Thoracic aorta (tissue), 2 donors: ENCODE data around the gene OTOP3. TPM values are rescaled to one million over a fixed set of nuclear protein-coding genes. Genes with fewer than 3 reads are reported as not detected.
A peak's percentile ranks its signal among the peaks of the same experiment; 100 is the strongest.

Source experiments
- ATAC-seq: fragments of 150-250 bp; one replicate; pipeline ENCODE4 v1.8.0; 2017; ENCODE audit warnings: low read depth; ENCODE audit not compliant: insufficient number of reproducible peaks, low FRiP score
- DNase-seq: peaks from one replicate; pipeline ENCODE4 v3.0.0-alpha.2; 2020; ENCODE audit warnings: low spot score
- H3K27ac ChIP-seq, 2 donors: fragments of 200-600 bp; sonication (generic); 1 replicate in 1 of 2; 2 replicates in 1 of 2; pipeline ENCODE4 v1.5.1; 2016; ENCODE audit warnings: mild to moderate bottlenecking in 2 of 2, moderate library complexity in 2 of 2
- H3K27me3 ChIP-seq: fragments of 200-600 bp; sonication (generic); replicated peaks from 2 replicates; pipeline ENCODE4 v1.6.0; 2016; ENCODE audit warnings: mild to moderate bottlenecking; ENCODE audit not compliant: insufficient read depth
- H3K36me3 ChIP-seq: fragments of 200-600 bp; sonication (generic); one replicate; pipeline ENCODE4 v1.5.1; 2016
- H3K4me1 ChIP-seq, 2 donors: fragments of 200-600 bp; sonication (generic); 1 replicate in 1 of 2; 2 replicates in 1 of 2; pipeline versions ENCODE4 v1.5.1 to v1.6.0; 2016; ENCODE audit warnings: low read depth in 2 of 2, mild to moderate bottlenecking in 1 of 2; ENCODE audit not compliant: control insufficient read depth in 1 of 2
- H3K4me3 ChIP-seq: fragments of 200-600 bp; sonication (generic); 2 replicates; pipeline ENCODE4 v1.5.1; 2016; ENCODE audit warnings: mild to moderate bottlenecking
- H3K9me3 ChIP-seq: fragments of 200-600 bp; sonication (generic); 2 replicates; pipeline ENCODE4 v1.5.1; 2016
- total RNA-seq, 2 donors: library from RNA; depleted of rRNA; stranded (reverse); fragments of >200 nt; gene quantifications; one replicate each; pipeline versions ENCODE4 v1.1.0 to v1.2.3, GENCODE V29; 2016
- TF ChIP-seq, protein P1 (sequence below): fragments of 200-600 bp; sonication (generic); IDR thresholded peaks from one replicate; pipeline ENCODE4 v1.5.1; 2019; ENCODE audit warnings: antibody characterized with exemption

OTOP3 gene
- total RNA-seq, 2 donors from 2014 or later = not detected

- ATAC-seq (no peak), DNase-seq (no peak)
- Histone ChIP-seq H3K4me1 (no peaks in the 10 kb centered on the region), H3K27ac (no peak overlapping the region), H3K4me3 (no peak overlapping the region), H3K36me3 (no peaks in the 10 kb centered on the region), H3K9me3 (no peaks in the 10 kb centered on the region), H3K27me3 (no peaks in the 10 kb centered on the region)
- TF ChIP-seq, protein P1, sequence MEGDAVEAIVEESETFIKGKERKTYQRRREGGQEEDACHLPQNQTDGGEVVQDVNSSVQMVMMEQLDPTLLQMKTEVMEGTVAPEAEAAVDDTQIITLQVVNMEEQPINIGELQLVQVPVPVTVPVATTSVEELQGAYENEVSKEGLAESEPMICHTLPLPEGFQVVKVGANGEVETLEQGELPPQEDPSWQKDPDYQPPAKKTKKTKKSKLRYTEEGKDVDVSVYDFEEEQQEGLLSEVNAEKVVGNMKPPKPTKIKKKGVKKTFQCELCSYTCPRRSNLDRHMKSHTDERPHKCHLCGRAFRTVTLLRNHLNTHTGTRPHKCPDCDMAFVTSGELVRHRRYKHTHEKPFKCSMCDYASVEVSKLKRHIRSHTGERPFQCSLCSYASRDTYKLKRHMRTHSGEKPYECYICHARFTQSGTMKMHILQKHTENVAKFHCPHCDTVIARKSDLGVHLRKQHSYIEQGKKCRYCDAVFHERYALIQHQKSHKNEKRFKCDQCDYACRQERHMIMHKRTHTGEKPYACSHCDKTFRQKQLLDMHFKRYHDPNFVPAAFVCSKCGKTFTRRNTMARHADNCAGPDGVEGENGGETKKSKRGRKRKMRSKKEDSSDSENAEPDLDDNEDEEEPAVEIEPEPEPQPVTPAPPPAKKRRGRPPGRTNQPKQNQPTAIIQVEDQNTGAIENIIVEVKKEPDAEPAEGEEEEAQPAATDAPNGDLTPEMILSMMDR = no peak
Measured at GRCh38 chr17:74959826-74960515, 24.3 kb downstream of the OTOP3 start.

- H3K4me3 ChIP-seq = no peak overlapping the region
- TF ChIP-seq, protein P1 = no peak
- ATAC-seq (no peak), DNase-seq (no peak)
- no peaks in the 10 kb centered on the region for H3K9me3 ChIP-seq
- no peaks in the 10 kb centered on the region for H3K36me3 ChIP-seq
- no peak overlapping the region for H3K27ac ChIP-seq
- no peaks in the 10 kb centered on the region for H3K4me1 ChIP-seq
- H3K27me3 ChIP-seq = no peaks in the 10 kb centered on the region
Measured at GRCh38 chr17:74960570-74961342, 25.1 kb downstream of the OTOP3 start.

DNA sequence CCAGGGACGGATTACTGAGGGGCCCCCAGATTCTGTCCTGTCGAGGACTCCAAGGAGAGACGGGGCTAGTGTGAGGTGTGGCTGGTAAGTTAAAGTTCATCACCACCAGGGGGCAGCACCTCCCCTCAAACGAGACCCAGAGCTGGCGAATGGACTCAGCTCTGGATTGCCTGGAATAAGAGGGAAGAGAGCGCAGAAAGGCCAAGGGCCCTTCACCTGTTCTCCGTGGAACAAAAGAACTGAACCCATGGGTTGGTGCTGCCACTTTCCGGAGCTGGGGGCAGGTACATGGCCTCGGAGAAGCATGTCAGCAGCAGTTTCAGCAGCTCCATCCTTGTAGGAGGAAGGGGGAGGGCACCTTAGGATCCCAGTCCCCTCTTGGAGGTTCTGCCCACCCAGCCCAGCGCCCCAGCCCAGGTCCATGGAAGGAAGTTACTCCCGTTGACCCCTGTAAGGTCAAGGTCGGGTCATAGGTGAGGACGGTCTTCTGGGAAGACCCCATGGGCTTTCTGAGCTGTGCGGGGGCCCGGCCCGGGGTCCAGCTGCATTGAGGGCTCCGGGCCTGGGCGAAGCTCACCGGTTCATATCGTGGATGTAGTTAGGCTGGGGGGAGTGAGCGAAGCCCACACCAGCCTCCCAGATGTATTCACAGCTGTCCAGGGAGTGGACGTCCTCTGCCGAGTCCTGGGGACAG is 26.1 kb downstream of the OTOP3 start:
- Histone ChIP-seq H3K27me3 (no peaks in the 10 kb centered on the region), H3K4me1 (no peaks in the 10 kb centered on the region), H3K36me3 (no peaks in the 10 kb centered on the region), H3K4me3 (no peak overlapping the region), H3K27ac (no peak overlapping the region), H3K9me3 (no peaks in the 10 kb centered on the region)
- TF ChIP-seq, protein P1 = peak; percentile 86
- ATAC-seq (peak; percentile 70), DNase-seq (peak; percentile 75)

- H3K27me3 ChIP-seq = no peaks in the 10 kb centered on the region
- H3K4me1 ChIP-seq = no peaks in the 10 kb centered on the region
- H3K27ac ChIP-seq = no peak overlapping the region
- ATAC-seq (no peak), DNase-seq (no peak)
- TF ChIP-seq, protein P1 = no peak
- H3K36me3 ChIP-seq = no peaks in the 10 kb centered on the region
- H3K9me3 ChIP-seq = no peaks in the 10 kb centered on the region
- H3K4me3 ChIP-seq = no peak overlapping the region
Measured at GRCh38 chr17:74962622-74963394, 27.1 kb downstream of the OTOP3 start.
